ENCODE measurements around the gene ST8SIA4.

ST8SIA4 gene

DNA sequence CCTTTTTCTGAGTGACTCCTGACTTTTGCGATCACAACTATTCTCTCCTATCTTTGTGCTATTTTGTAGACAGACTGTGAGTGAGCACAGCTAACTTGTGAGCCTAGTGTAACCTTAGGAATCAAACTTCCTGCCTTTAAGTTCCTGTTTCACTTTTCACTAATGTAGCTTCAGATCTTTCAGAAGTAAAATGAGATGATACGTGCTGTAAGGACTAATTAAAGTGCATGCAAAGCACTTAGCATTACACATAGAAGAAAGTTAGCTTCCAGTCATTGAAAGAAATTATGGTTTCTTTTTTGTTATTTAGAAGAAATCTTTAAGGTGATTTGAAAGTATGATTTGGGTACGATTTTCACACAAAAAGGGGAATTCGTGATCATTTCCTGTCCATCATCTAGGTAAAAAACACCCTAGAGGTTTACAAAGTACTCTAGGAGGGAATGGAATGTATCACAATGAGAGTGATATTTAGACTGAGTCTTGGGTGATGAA, 122.7 kb downstream of the ST8SIA4 start:
- TF ChIP-seq TCF4 (CRISPR knock-in tag; IDR thresholded peaks at IDR 0.05; ENCODE audit: borderline replicate concordance) (no peak), ARNTL (CRISPR knock-in tag; IDR thresholded peaks at IDR 0.05; ENCODE audit: borderline replicate concordance, low read depth) (no peak), ZNF565 (CRISPR knock-in tag; conservative IDR thresholded peaks at IDR 0.05; ENCODE audit: low read depth) (no peak), RARB (CRISPR knock-in tag; IDR thresholded peaks at IDR 0.05) (no peak), ZNF8 (CRISPR knock-in tag; IDR thresholded peaks at IDR 0.05) (no peak), CSDC2 (CRISPR knock-in tag; IDR thresholded peaks at IDR 0.05) (no peak), ZC3H10 (CRISPR knock-in tag; IDR thresholded peaks at IDR 0.05) (no peak), ISL1 (CRISPR knock-in tag; IDR thresholded peaks at IDR 0.05) (no peak), SNAI2 (CRISPR knock-in tag; IDR thresholded peaks at IDR 0.05) (no peak), GLIS3 (CRISPR knock-in tag; IDR thresholded peaks at IDR 0.05) (no peak)
- TF ChIP-seq, protein P1, sequence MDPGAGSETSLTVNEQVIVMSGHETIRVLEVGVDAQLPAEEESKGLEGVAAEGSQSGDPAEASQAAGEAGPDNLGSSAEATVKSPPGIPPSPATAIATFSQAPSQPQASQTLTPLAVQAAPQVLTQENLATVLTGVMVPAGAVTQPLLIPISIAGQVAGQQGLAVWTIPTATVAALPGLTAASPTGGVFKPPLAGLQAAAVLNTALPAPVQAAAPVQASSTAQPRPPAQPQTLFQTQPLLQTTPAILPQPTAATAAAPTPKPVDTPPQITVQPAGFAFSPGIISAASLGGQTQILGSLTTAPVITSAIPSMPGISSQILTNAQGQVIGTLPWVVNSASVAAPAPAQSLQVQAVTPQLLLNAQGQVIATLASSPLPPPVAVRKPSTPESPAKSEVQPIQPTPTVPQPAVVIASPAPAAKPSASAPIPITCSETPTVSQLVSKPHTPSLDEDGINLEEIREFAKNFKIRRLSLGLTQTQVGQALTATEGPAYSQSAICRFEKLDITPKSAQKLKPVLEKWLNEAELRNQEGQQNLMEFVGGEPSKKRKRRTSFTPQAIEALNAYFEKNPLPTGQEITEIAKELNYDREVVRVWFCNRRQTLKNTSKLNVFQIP (CRISPR knock-in tag; IDR thresholded peaks at IDR 0.05; ENCODE audit: borderline replicate concordance, low read depth) = no peak
- TF ChIP-seq, protein P2, sequence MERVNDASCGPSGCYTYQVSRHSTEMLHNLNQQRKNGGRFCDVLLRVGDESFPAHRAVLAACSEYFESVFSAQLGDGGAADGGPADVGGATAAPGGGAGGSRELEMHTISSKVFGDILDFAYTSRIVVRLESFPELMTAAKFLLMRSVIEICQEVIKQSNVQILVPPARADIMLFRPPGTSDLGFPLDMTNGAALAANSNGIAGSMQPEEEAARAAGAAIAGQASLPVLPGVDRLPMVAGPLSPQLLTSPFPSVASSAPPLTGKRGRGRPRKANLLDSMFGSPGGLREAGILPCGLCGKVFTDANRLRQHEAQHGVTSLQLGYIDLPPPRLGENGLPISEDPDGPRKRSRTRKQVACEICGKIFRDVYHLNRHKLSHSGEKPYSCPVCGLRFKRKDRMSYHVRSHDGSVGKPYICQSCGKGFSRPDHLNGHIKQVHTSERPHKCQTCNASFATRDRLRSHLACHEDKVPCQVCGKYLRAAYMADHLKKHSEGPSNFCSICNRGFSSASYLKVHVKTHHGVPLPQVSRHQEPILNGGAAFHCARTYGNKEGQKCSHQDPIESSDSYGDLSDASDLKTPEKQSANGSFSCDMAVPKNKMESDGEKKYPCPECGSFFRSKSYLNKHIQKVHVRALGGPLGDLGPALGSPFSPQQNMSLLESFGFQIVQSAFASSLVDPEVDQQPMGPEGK (CRISPR knock-in tag; IDR thresholded peaks at IDR 0.05; ENCODE audit: borderline replicate concordance) = no peak
- ATAC-seq = no peak

DNA sequence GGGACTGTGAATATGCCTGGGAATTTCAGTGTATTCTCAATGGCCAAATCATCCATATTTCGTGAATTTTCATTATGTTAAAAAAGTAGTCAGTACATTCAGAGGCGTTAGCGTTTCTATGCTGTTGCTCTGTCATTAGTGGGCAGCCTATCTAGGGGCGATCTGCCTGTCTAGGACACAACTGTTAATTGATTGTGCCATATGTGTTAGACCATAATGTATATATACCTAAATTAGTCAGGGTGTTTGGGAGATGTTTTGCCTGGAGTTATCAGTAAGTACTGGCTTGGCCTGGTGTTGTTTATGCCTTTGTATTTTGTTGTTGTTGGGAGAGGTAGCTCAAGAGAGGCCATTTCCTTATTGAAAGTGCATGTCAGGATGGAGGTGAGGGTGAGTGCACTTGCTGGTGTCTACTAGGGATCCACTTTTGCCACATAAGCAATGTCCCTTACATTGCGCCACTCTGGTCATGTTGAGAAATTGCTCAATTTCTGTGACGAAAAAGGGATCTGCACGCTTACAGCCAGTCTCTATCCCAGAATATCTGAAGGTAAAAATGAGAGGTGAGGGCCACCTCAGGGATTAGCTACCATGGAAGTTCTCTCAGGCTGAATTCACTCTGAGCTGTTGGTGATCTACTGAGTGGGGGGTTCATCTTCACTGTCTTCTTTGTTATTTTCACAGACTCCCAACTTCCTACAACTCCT, 123.3 kb downstream of the ST8SIA4 start:
- no peak for ATAC-seq
- TF ChIP-seq ZNF8 (CRISPR knock-in tag; IDR thresholded peaks at IDR 0.05) (no peak), PPARA (CRISPR knock-in tag; IDR thresholded peaks at IDR 0.05; ENCODE audit: borderline replicate concordance) (no peak), ZFP30 (CRISPR knock-in tag; IDR thresholded peaks at IDR 0.05) (no peak), ISL1 (CRISPR knock-in tag; IDR thresholded peaks at IDR 0.05) (no peak), ZNF565 (CRISPR knock-in tag; conservative IDR thresholded peaks at IDR 0.05; ENCODE audit: low read depth) (no peak), ZNF70 (CRISPR knock-in tag; IDR thresholded peaks at IDR 0.05) (no peak), ZFP3 (CRISPR knock-in tag; IDR thresholded peaks at IDR 0.05) (no peak), ESRRG (CRISPR knock-in tag; IDR thresholded peaks at IDR 0.05) (no peak), ZC3H10 (CRISPR knock-in tag; IDR thresholded peaks at IDR 0.05) (no peak), GLIS3 (CRISPR knock-in tag; IDR thresholded peaks at IDR 0.05) (no peak), OSR1 (CRISPR knock-in tag; IDR thresholded peaks at IDR 0.05) (no peak), SNAI2 (CRISPR knock-in tag; IDR thresholded peaks at IDR 0.05) (no peak), RARB (CRISPR knock-in tag; IDR thresholded peaks at IDR 0.05) (no peak)
- TF ChIP-seq, protein P1 (CRISPR knock-in tag; IDR thresholded peaks at IDR 0.05; ENCODE audit: borderline replicate concordance, low read depth) = no peak
- TF ChIP-seq, protein P3, sequence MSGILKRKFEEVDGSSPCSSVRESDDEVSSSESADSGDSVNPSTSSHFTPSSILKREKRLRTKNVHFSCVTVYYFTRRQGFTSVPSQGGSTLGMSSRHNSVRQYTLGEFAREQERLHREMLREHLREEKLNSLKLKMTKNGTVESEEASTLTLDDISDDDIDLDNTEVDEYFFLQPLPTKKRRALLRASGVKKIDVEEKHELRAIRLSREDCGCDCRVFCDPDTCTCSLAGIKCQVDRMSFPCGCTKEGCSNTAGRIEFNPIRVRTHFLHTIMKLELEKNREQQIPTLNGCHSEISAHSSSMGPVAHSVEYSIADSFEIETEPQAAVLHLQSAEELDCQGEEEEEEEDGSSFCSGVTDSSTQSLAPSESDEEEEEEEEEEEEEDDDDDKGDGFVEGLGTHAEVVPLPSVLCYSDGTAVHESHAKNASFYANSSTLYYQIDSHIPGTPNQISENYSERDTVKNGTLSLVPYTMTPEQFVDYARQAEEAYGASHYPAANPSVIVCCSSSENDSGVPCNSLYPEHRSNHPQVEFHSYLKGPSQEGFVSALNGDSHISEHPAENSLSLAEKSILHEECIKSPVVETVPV (CRISPR knock-in tag; IDR thresholded peaks at IDR 0.05) = no peak
- TF ChIP-seq, protein P2 (CRISPR knock-in tag; IDR thresholded peaks at IDR 0.05; ENCODE audit: borderline replicate concordance) = no peak
- TF ChIP-seq, protein P4, sequence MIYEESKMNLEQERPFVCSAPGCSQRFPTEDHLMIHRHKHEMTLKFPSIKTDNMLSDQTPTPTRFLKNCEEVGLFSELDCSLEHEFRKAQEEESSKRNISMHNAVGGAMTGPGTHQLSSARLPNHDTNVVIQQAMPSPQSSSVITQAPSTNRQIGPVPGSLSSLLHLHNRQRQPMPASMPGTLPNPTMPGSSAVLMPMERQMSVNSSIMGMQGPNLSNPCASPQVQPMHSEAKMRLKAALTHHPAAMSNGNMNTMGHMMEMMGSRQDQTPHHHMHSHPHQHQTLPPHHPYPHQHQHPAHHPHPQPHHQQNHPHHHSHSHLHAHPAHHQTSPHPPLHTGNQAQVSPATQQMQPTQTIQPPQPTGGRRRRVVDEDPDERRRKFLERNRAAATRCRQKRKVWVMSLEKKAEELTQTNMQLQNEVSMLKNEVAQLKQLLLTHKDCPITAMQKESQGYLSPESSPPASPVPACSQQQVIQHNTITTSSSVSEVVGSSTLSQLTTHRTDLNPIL (CRISPR knock-in tag; IDR thresholded peaks at IDR 0.05; ENCODE audit: low read depth) = no peak

Data from SK-N-SH treated with all-trans-retinoic acid at 6 μM for 48 hours (cell line).